Measurements from ENCODE around the gene DLGAP1.
"Not testable (repeated sequence)": the region's sequence is repeated elsewhere in the genome, so short reads cannot be mapped to it uniquely, and the experiment has no call there.

Gene DLGAP1

GRCh38 chr18:3710712-3711301 is 744.3 kb downstream of the DLGAP1 start:
- in situ Hi-C loops (cut with HindIII; ENCODE audit: low sequenced_read_pairs), result no loop called here

- in situ Hi-C loops (cut with HindIII; ENCODE audit: low sequenced_read_pairs), result loop anchor here (10.0 kb wide), 1 partner anchor 286 kb away; no protein-coding TSS in a partner anchor
These were observed 745.9 kb downstream of the DLGAP1 start for GRCh38 chr18:3709205-3709604.

- in situ Hi-C loops (cut with HindIII; ENCODE audit: low sequenced_read_pairs), result loop anchor here (10.0 kb wide), 1 partner anchor 288 kb away; no protein-coding TSS in a partner anchor
These were observed 748.6 kb downstream of the DLGAP1 start for GRCh38 chr18:3706279-3707097.

GRCh38 chr18:3704556-3705344 is 750.4 kb downstream of the DLGAP1 start:
- in situ Hi-C loops (cut with HindIII; ENCODE audit: low sequenced_read_pairs), result loop anchor here (10.0 kb wide), 1 partner anchor 290 kb away; no protein-coding TSS in a partner anchor

- in situ Hi-C loops (cut with HindIII; ENCODE audit: low sequenced_read_pairs), result loop anchor here (10.0 kb wide), 1 partner anchor 291 kb away; no protein-coding TSS in a partner anchor
These were observed 751.4 kb downstream of the DLGAP1 start for GRCh38 chr18:3703732-3704176.

GRCh38 chr18:3699707-3700567 is 755.2 kb downstream of the DLGAP1 start:
- in situ Hi-C loops (cut with HindIII; ENCODE audit: low sequenced_read_pairs), result loop anchor here (10.0 kb wide), 1 partner anchor 295 kb away; no protein-coding TSS in a partner anchor

- in situ Hi-C loops (cut with HindIII; ENCODE audit: low sequenced_read_pairs), result not testable (repeated sequence)
These were observed 760.9 kb downstream of the DLGAP1 start for GRCh38 chr18:3694030-3694778.

GRCh38 chr18:3693410-3693809 is 761.7 kb downstream of the DLGAP1 start:
- in situ Hi-C loops (cut with HindIII; ENCODE audit: low sequenced_read_pairs), result no loop called here

- in situ Hi-C loops (cut with HindIII; ENCODE audit: low sequenced_read_pairs), result no loop called here
These were observed 762.4 kb downstream of the DLGAP1 start for GRCh38 chr18:3692691-3693090.

GRCh38 chr18:3692113-3692621 is 762.9 kb downstream of the DLGAP1 start:
- in situ Hi-C loops (cut with HindIII; ENCODE audit: low sequenced_read_pairs), result no loop called here

- in situ Hi-C loops (cut with HindIII; ENCODE audit: low sequenced_read_pairs), result no loop called here
These were observed 763.4 kb downstream of the DLGAP1 start for GRCh38 chr18:3691705-3692104.

- in situ Hi-C loops (cut with HindIII; ENCODE audit: low sequenced_read_pairs), result no loop called here
These were observed 764.4 kb downstream of the DLGAP1 start for GRCh38 chr18:3690764-3691066.

GRCh38 chr18:3689986-3690763 is 764.9 kb downstream of the DLGAP1 start:
- in situ Hi-C loops (cut with HindIII; ENCODE audit: low sequenced_read_pairs), result no loop called here

GRCh38 chr18:3689091-3689490 is 766.0 kb downstream of the DLGAP1 start:
- in situ Hi-C loops (cut with HindIII; ENCODE audit: low sequenced_read_pairs), result no loop called here

GRCh38 chr18:3688690-3689089 is 766.4 kb downstream of the DLGAP1 start:
- in situ Hi-C loops (cut with HindIII; ENCODE audit: low sequenced_read_pairs), result no loop called here

GRCh38 chr18:3683483-3683882 is 771.6 kb downstream of the DLGAP1 start:
- in situ Hi-C loops (cut with HindIII; ENCODE audit: low sequenced_read_pairs), result no loop called here

- in situ Hi-C loops (cut with HindIII; ENCODE audit: low sequenced_read_pairs), result no loop called here
These were observed 773.0 kb downstream of the DLGAP1 start for GRCh38 chr18:3682061-3682460.

- in situ Hi-C loops (cut with HindIII; ENCODE audit: low sequenced_read_pairs), result no loop called here
These were observed 775.9 kb downstream of the DLGAP1 start for GRCh38 chr18:3679241-3679640.

- in situ Hi-C loops (cut with HindIII; ENCODE audit: low sequenced_read_pairs), result no loop called here
These were observed 779.1 kb downstream of the DLGAP1 start for GRCh38 chr18:3675994-3676393.

Measured in DLD1 (cell line).